Measurements from ENCODE around the gene PRKD3.

PRKD3 gene

GRCh38 chr2:37342591-37343220, 18.1 kb upstream of the PRKD3 start:
- DNase-seq: peak; percentile 74

- no peak for DNase-seq
Measured at GRCh38 chr2:37340637-37341036, 16.0 kb upstream of the PRKD3 start.

GRCh38 chr2:37338933-37339332, 14.3 kb upstream of the PRKD3 start:
- no peak for DNase-seq

- no peak for DNase-seq
Measured at GRCh38 chr2:37337620-37338280, 13.1 kb upstream of the PRKD3 start.

GRCh38 chr2:37335604-37336003, 11.0 kb upstream of the PRKD3 start:
- no peak for DNase-seq

GRCh38 chr2:37333256-37333655, 8.6 kb upstream of the PRKD3 start:
- no peak for DNase-seq

- DNase-seq: no peak
Measured at GRCh38 chr2:37332560-37332959, 7.9 kb upstream of the PRKD3 start.

- no peak for DNase-seq
Measured at GRCh38 chr2:37330681-37331080, 6.0 kb upstream of the PRKD3 start.

- DNase-seq: no peak
Measured at GRCh38 chr2:37326866-37327634, 2.4 kb upstream of the PRKD3 start.

- DNase-seq: peak; percentile 48
Measured at GRCh38 chr2:37326285-37326684, 1.7 kb upstream of the PRKD3 start.

- no peak for DNase-seq
Measured at GRCh38 chr2:37325625-37326071, 1.0 kb upstream of the PRKD3 start.

- DNase-seq: no peak
Measured at GRCh38 chr2:37324536-37324785, 172 bp downstream of the PRKD3 start.

- DNase-seq: peak; percentile 46
Measured at GRCh38 chr2:37323781-37324535, 675 bp downstream of the PRKD3 start.

GRCh38 chr2:37323176-37323780, 1.4 kb downstream of the PRKD3 start:
- DNase-seq: no peak

GRCh38 chr2:37322368-37322767, 2.3 kb downstream of the PRKD3 start:
- no peak for DNase-seq

GRCh38 chr2:37321029-37321682, 3.5 kb downstream of the PRKD3 start:
- DNase-seq: no peak

GRCh38 chr2:37319754-37320609, 4.7 kb downstream of the PRKD3 start:
- no peak for DNase-seq

GRCh38 chr2:37318401-37318800, 6.2 kb downstream of the PRKD3 start:
- no peak for DNase-seq

GRCh38 chr2:37317746-37318145, 6.9 kb downstream of the PRKD3 start:
- DNase-seq: no peak

- no peak for DNase-seq
Measured at GRCh38 chr2:37316181-37316580, 8.5 kb downstream of the PRKD3 start.

GRCh38 chr2:37315364-37315763, 9.3 kb downstream of the PRKD3 start:
- DNase-seq: no peak

GRCh38 chr2:37307500-37307899, 17.1 kb downstream of the PRKD3 start:
- DNase-seq: no peak
